ENCODE data around the gene ECT2. TPM values are rescaled to one million over a fixed set of nuclear protein-coding genes. Genes with fewer than 3 reads are reported as not detected.
A peak's percentile ranks its signal among the peaks of the same experiment; 100 is the strongest.
"Not testable (repeated sequence)": the region's sequence is repeated elsewhere in the genome, so short reads cannot be mapped to it uniquely, and the experiment has no call there.

ECT2 gene, protein sequence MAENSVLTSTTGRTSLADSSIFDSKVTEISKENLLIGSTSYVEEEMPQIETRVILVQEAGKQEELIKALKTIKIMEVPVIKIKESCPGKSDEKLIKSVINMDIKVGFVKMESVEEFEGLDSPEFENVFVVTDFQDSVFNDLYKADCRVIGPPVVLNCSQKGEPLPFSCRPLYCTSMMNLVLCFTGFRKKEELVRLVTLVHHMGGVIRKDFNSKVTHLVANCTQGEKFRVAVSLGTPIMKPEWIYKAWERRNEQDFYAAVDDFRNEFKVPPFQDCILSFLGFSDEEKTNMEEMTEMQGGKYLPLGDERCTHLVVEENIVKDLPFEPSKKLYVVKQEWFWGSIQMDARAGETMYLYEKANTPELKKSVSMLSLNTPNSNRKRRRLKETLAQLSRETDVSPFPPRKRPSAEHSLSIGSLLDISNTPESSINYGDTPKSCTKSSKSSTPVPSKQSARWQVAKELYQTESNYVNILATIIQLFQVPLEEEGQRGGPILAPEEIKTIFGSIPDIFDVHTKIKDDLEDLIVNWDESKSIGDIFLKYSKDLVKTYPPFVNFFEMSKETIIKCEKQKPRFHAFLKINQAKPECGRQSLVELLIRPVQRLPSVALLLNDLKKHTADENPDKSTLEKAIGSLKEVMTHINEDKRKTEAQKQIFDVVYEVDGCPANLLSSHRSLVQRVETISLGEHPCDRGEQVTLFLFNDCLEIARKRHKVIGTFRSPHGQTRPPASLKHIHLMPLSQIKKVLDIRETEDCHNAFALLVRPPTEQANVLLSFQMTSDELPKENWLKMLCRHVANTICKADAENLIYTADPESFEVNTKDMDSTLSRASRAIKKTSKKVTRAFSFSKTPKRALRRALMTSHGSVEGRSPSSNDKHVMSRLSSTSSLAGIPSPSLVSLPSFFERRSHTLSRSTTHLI
- 10 to 100 TPM; 42.9 to 72.3 TPM for total RNA-seq

DNA sequence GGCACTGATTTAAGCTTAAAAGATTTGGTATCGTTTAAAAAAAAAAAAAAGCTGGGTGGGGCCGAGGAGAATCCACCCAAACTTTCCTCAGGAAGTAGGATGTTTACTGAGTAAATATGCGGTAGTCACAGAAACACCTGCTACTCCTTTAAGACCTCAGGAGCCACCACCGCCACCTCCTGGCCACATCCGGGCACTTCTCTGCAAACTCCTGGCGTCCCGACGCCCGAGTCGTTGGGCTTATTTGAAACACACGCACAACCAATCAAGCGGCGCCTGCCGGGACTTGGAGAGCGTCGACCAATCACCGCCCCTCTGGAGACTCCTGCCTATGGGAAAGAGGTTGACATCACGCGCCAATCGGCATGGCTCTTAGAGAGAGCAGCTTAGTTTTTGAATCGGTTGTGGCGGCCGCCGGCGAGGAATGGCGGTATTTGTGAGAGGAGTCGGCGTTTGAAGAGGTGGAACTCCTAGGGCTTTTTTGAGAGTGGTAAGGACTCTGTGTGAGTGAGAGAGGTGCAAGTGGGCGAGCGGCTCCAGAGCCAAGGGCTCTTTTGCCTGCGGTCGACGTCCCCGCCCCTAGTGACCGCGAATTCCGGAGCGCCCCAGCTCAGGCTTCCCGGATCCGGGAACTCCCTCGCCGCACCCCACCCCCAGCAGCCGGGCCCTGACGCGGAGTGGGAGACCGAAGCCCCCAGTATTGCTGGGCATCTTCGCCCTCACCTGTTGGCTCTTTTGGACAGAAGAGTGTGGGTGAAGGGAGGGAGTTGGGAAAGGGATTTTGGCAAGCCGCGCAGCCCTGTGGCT lies at the start of gene ECT2:
Gene ECT2, plus strand, starts transcription at position 359 of the 807 bp plus-strand sequence. CDS start 3,805 bp downstream, outside the sequence.
- peak; percentile 99 for ATAC-seq

DNA sequence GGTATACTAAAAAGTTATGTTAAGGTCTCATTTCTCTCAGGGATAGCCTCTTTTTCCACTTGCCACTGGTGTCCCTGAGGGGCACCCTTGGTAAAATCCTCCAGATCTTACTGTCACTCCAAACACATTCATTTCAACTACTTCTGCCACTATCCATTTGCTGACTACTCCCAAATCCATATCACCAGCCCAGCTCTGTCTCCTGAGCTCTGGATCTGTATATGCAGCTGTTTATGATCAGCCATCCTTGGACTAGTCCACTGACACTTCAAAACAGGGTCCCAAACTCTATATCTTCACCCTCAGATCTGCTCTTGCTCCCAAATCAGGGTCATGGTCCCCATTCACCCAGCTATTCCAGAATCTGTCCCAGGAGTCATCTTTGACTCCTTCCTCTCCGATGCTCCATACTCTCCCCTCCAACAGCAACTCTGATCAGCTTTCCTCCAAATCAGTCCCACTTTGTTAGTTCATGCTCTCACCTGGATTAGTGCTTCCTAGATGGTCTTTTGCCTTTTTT lies 49.5 kb upstream of the ECT2 start:
- ATAC-seq = no peak
- Mint-ChIP-seq H3K9me3 (no peaks in the 10 kb centered on the region), H3K27ac (no peak overlapping the region), H3K36me3 (peaks cover 0 to 4% of the 10 kb centered on the region in 2 donors)
- DNase-seq (ENCODE audit: low spot score in 2 of 2) = no peak

More for the DNA sequence above, at the start of gene ECT2:
- Mint-ChIP-seq H3K9me3 (no peaks in the 10 kb centered on the region), H3K36me3 (peaks cover 14 to 32% of the 10 kb centered on the region in 2 donors), H3K27ac (peak within 1 kb of the TSS; percentile 97 to 99)
- peak; percentile 94 to 96 for DNase-seq (ENCODE audit: low spot score in 2 of 2)

DNA sequence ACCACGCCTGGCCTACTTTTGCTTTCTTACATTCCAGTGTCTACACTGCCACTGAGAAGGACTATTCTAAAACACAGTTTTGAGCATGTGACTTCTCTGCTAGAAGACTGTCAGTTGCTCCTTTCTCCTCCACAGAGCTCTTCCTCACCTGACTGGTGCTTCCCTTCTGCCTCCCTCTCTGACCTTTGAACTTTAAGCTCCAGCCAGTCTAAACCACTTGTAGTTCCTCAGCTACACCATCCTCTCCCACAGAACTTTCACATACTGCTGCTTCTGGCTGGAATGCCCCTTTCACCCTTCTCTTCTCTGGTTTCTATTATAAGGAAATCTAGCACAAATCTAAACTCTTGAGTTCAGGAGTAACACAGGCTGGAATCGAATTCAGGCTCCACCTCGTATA lies 48.8 kb upstream of the ECT2 start:
- DNase-seq (ENCODE audit: low spot score in 2 of 2) (no peak), ATAC-seq (no peak)
- peaks cover 0 to 4% of the 10 kb centered on the region in 2 donors for H3K36me3 Mint-ChIP-seq
- no peaks in the 10 kb centered on the region for H3K9me3 Mint-ChIP-seq
- H3K27ac Mint-ChIP-seq = no peak overlapping the region

DNA sequence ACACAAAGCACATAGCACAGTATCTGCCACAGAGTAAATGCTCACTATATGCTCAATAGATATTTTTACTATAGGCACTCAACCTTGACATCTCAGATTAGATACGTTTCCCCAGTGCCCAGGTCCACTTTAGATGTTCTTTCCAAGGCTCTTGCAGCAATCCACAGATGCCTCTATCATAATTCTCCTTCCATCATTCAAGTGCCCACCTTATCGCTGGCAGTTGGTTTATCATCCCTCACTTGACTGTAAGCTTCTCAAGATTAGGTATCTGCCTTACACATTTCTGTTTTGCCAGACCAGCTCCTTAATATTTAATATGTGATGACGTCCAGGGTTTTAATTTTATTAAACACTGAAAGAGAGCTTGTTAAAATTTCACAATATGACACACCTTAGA lies 48.3 kb upstream of the ECT2 start:
- no peak for ATAC-seq
- H3K36me3 Mint-ChIP-seq = peaks cover 0 to 4% of the 10 kb centered on the region in 2 donors
- H3K27ac Mint-ChIP-seq = no peak overlapping the region
- DNase-seq (ENCODE audit: low spot score in 2 of 2) = no peak
- H3K9me3 Mint-ChIP-seq = no peaks in the 10 kb centered on the region

DNA sequence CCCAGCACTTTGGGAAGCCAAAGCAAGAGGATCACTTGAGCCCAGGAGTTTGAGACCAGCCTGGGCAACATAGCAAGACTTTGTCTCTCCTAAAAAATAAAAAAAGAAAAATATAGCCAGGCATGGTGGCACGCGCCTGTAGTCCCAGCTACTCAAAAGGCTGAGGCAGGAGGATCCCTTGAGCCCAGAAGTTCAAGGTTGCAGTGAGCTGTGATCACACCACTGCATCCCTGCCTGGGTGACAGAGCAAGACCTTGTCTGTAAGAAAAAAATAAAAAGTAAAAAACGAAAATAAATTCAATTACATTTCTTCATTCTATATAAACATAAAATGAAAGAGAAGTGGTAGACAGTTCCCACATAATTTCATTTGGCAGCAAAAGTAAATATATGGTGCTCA lies 47.8 kb upstream of the ECT2 start:
- H3K36me3 Mint-ChIP-seq; ATAC-seq; H3K27ac Mint-ChIP-seq; DNase-seq (ENCODE audit: low spot score in 2 of 2); H3K9me3 Mint-ChIP-seq: not testable (repeated sequence)

DNA sequence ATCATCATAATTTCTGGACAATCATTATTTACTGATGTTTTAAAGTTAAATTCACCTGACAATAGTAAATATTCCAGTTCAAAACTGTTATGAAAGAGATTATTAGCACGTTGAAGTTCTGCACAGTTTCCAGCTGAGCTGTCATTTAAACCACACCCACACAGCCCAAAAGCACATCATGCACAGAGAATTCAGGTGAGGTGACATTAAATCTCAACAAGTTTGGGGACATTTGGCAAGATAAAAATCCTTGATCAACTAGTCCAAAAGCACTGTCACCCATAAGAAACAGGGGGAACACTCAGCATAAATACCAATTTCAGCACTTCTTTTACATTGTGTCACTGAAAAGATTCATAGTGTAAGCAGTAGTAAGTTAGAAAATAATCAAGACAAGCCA lies 46.5 kb upstream of the ECT2 start:
- Mint-ChIP-seq H3K9me3 (no peaks in the 10 kb centered on the region), H3K27ac (no peak overlapping the region)

DNA sequence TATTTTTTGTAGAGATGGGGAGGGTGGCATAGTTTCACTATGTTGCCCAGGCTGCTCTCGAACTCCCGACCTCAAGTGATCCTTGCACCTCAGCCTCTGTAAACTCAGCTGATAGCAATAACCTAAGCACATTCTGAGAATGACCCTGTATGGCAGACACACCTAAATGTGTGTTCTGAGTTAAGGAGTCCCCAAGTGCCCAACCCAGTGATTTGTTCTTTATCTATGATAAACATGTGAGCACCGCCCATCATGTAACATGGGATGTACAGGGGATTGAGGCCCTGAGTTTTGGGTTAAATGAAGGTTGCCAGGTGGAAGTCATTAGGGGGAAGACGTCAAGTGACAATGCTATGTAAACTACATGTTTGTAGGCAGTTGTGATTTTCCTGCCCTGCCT lies 45.4 kb upstream of the ECT2 start:
- Mint-ChIP-seq H3K36me3 (peaks cover 0 to 4% of the 10 kb centered on the region in 2 donors), H3K9me3 (no peaks in the 10 kb centered on the region)

More for the DNA sequence above, 46.5 kb upstream of the ECT2 start:
- DNase-seq (ENCODE audit: low spot score in 2 of 2) (no peak), ATAC-seq (no peak)
- peaks cover 0 to 4% of the 10 kb centered on the region in 2 donors for H3K36me3 Mint-ChIP-seq

DNA sequence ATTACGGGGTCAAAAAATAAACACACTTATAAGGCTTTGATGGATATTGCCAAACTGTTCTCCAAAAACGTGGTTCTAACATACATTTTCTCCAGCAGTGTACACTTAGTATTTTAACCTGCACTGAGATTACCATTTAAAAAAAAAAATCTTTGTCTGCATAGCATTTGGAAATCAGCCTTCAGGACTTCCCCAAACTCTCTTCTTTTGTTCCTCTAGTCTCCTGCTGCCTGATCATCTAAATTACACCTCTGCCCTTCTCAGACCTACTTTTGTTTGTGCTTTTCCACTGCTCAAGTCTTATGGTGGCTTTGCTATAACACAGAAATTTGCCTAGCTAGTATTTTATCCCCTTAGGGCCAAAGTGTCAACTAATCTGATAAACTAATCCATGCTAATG lies 43.5 kb upstream of the ECT2 start:
- no peak for DNase-seq (ENCODE audit: low spot score in 2 of 2)
- H3K36me3 Mint-ChIP-seq = peaks cover 0 to 1% of the 10 kb centered on the region in 2 donors
- no peak for ATAC-seq
- no peak overlapping the region for H3K27ac Mint-ChIP-seq
- H3K9me3 Mint-ChIP-seq = no peaks in the 10 kb centered on the region

More for the DNA sequence above, 45.4 kb upstream of the ECT2 start:
- no peak overlapping the region for H3K27ac Mint-ChIP-seq
- ATAC-seq (no peak), DNase-seq (ENCODE audit: low spot score in 2 of 2) (no peak)

DNA sequence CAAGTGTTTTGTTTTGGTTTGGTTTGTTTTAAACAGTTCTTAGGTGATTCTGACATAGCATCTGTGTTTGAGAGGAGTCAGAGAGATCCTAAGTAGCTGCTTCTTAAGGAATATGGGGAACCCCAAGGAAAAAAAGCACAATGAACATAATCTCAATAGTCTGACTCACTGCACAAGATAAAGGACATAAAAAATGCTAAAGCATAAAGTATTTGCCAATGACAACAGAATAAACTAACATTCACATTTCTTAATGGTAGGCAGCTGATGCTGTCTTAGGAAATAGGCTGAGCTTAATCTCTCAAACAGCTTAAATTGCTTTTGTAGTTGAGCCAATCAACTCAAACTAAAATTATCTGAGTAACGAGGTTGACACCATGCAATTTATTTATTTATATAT lies 42.6 kb upstream of the ECT2 start:
- ATAC-seq = no peak
- DNase-seq (ENCODE audit: low spot score in 2 of 2) = no peak
- H3K27ac Mint-ChIP-seq = no peak overlapping the region
- no peaks in the 10 kb centered on the region for H3K36me3 Mint-ChIP-seq
- no peaks in the 10 kb centered on the region for H3K9me3 Mint-ChIP-seq

DNA sequence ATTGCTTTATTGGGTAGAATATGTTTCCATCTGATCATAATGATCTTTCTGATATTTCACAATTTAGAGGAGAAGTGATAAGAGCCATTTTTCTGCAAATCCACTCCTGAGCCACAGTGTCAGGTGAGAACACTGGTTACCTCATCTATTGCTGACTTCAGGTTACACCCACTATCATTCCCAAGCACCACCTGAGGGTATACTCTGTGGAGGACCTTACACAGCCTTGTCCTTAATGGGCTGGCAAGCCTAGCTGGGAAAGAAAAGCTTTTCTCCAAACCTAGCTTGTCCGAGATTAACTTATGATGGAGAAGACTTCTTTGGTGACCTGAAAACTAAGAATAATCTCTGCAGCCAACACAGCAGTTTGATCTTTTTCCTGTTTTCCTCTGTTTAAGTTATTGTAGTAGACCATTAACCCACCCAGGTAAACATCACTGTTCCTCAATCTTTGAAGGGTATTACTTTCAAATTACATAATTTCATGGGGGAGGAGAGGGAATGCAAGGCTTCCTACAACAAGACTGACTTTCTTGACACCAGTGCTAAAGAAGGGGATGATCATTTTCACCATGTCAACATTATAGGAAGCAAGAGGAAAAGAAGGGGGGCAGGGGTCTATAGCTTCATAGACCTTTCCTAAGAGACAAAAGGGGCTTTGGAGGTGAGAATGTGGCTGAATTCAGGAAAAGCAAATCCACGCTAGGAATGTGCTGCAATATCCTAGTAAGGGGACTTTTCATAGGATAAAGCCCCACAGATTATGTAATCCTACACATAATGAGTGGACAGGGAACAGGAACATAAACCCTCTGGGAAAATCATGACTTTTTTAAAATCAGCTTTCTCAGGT lies 41.4 kb upstream of the ECT2 start:
- ATAC-seq (no peak), DNase-seq (ENCODE audit: low spot score in 2 of 2) (no peak)
- H3K9me3 Mint-ChIP-seq = no peaks in the 10 kb centered on the region
- H3K27ac Mint-ChIP-seq = peak overlapping the region in 1 of 2 donors; percentile 84
- no peaks in the 10 kb centered on the region for H3K36me3 Mint-ChIP-seq

DNA sequence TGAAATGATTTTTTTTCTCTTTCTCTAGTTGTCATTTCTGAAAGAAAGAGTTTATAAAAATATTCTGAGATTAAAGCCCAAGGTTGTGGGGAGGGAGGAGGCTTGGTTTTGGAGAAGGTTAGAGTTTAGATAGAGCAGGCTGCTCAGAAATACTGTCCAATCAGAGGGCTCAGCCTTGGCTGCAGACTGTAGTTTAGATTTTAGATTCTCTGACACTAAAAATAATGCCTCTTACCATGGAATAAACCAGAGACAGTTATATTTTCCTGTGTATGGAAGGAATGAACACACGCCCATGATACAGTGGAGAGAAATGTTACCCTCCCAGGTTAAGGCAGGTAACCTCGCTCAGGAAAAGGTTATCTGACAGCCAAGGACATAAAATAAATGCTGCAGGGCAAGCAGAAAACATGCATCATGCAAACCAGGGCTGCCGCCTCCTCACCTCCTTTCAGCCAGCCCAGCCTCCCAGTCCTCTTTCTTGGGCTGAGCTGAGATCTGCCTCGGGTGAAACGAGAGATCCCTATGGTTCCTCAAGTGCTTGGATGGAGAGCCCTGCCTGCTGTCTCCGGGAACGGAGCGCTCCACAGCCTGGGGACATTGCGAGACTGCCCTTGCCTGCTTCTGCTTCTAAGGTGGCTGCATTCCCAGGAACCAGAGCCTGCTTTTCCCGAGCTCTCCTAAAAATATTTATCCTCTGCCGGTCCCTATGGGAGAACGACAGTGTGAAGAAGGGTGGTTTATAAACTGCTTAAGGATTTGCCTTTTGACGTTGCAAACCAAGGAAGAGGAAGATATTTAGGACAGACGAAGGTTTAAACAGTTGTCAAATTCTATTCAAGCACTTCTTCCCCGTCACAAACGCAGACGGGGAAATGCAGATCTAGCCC lies 40.5 kb upstream of the ECT2 start:
- Mint-ChIP-seq H3K9me3 (no peaks in the 10 kb centered on the region), H3K36me3 (no peaks in the 10 kb centered on the region), H3K27ac (peak overlapping the region; percentile 81 to 84)
- ATAC-seq (no peak), DNase-seq (ENCODE audit: low spot score in 2 of 2) (no peak)

DNA sequence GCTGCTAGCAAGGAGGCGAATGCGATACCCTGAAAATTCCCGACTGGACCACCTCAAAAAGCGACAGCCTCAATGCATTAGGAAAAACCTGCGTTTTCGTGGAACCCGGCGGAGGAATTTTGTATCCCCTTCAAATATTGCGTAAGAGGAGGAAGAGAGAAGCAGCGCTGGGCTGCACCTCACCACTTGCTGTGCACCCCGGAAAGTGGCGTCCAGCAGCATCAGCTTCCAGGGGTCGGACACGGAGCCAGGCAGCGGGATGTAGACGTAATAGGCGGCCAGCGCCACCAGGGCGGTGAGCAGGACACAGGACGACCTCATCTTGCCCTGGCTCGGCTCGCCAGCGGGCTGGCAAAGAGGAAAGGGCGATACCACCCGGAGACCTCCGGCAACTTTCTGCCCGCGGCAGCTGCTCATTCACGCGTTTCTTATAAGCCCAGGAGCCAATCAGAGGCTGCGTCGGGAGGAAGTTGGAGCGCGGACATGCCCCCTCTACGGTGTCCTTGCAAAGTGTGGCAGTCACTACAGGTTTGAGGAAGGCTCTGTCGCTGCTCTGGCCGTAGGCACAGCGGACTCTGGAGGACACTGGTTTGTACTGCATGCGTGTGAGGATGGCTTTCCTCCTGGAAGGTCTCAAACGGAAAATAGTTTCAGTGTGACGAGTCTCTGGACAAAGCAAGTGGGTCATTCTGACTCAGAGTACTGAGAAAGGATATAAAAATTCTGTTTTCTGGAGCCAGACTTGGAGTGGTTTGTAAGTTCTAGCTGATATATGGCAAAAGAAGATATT lies 39.7 kb upstream of the ECT2 start, which contains the start of gene NCEH1:
Gene NCEH1, minus strand, starts transcription at position 404 of the 790 bp plus-strand sequence. Its CDS starts 83 bp downstream, at position 321.
- DNase-seq (ENCODE audit: low spot score in 2 of 2) = peak; percentile 71 to 84
- Mint-ChIP-seq H3K9me3 (no peaks in the 10 kb centered on the region), H3K36me3 (no peaks in the 10 kb centered on the region), H3K27ac (peak within 1 kb of the TSS; percentile 81 to 84)
- peak; percentile 98 to 99 for ATAC-seq

DNA sequence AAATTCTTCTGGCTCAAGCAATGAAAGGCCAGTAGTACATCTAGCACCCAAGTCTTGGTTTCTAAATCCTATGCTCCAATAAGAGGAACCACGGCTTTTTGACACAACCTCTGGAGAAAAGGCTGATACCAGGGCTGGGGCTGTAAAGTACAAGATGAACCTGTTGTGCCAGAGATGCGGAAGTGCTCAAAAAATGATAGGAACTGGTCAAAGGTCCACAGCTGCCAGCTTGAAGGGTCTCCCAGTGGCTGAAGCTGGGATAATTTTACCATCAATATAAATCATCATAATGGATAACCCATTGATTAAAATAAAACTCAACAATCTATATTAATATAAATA lies 39.1 kb upstream of the ECT2 start:
- ATAC-seq = no peak
- H3K36me3 Mint-ChIP-seq = no peaks in the 10 kb centered on the region
- H3K27ac Mint-ChIP-seq = peak overlapping the region; percentile 81 to 84
- H3K9me3 Mint-ChIP-seq = no peaks in the 10 kb centered on the region
- no peak for DNase-seq (ENCODE audit: low spot score in 2 of 2)

DNA sequence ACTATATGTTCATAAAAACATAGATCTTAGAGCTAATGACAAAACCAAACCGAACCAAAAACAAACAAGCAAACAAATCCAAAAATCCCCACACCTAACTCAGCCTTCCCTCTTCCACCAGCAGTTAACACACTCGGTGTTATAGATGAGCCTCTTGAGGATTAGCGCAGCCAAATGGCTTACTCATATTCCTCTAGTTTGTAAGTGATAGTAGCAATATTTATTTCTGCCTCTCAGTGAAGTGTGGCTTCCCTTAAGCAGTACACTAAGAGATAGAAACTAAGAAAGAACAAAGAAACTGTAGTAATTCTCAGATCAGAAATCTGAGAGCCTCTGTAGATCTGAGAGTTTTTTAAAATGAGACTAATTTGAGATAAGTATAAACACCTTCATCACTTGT lies 37.2 kb upstream of the ECT2 start:
- ATAC-seq (no peak), DNase-seq (ENCODE audit: low spot score in 2 of 2) (no peak)
- Mint-ChIP-seq H3K36me3 (no peaks in the 10 kb centered on the region), H3K27ac (no peak overlapping the region), H3K9me3 (no peaks in the 10 kb centered on the region)
